Ishikawa (cell line): ENCODE measurements around the gene POLN.

Experiments used
- CEBPB ChIP-seq: IDR thresholded peaks from 2 replicates; pipeline ENCODE4 v1.6.1; 2012
- CREB1 ChIP-seq: IDR thresholded peaks from 2 replicates; pipeline ENCODE4 v1.6.1; 2012; ENCODE audit warnings: low read depth
- EGR1 ChIP-seq: IDR thresholded peaks from 2 replicates; pipeline ENCODE4 v1.6.1; 2012
- EP300 ChIP-seq: IDR thresholded peaks from 2 replicates; pipeline ENCODE4 v1.6.1; 2012; ENCODE audit warnings: borderline replicate concordance
- FOXM1 ChIP-seq: IDR thresholded peaks from 2 replicates; pipeline ENCODE4 v1.6.1; 2012; ENCODE audit warnings: low read depth, borderline replicate concordance
- NFIC ChIP-seq: IDR thresholded peaks from 2 replicates; pipeline ENCODE4 v1.6.1; 2012
- RAD21 ChIP-seq: IDR thresholded peaks from 2 replicates; pipeline ENCODE4 v1.6.1; 2012; ENCODE audit warnings: low read depth
- TAF1 ChIP-seq: IDR thresholded peaks from 2 replicates; pipeline ENCODE4 v1.6.1; 2012; ENCODE audit warnings: low read depth, mild to moderate bottlenecking
- TCF12 ChIP-seq: IDR thresholded peaks from 2 replicates; pipeline ENCODE4 v1.6.1; 2012; ENCODE audit warnings: low read depth
- TEAD4 ChIP-seq: IDR thresholded peaks from 2 replicates; pipeline ENCODE4 v1.6.1; 2012
- YY1 ChIP-seq: IDR thresholded peaks from 2 replicates; pipeline ENCODE4 v1.6.1; 2012; ENCODE audit warnings: low read depth
- ZBTB7A ChIP-seq: IDR thresholded peaks from 2 replicates; pipeline ENCODE4 v1.6.1; 2012; ENCODE audit warnings: low read depth
- TF ChIP-seq, protein P1 (sequence below): IDR thresholded peaks from 2 replicates; pipeline ENCODE4 v1.6.1; 2012
- TF ChIP-seq, protein P2 (sequence below): IDR thresholded peaks from 2 replicates; pipeline ENCODE4 v1.6.1; 2012
- TF ChIP-seq, protein P3 (sequence below): IDR thresholded peaks from 2 replicates; pipeline ENCODE4 v1.6.1; 2012; ENCODE audit warnings: low read depth, mild to moderate bottlenecking

The POLN gene

DNA sequence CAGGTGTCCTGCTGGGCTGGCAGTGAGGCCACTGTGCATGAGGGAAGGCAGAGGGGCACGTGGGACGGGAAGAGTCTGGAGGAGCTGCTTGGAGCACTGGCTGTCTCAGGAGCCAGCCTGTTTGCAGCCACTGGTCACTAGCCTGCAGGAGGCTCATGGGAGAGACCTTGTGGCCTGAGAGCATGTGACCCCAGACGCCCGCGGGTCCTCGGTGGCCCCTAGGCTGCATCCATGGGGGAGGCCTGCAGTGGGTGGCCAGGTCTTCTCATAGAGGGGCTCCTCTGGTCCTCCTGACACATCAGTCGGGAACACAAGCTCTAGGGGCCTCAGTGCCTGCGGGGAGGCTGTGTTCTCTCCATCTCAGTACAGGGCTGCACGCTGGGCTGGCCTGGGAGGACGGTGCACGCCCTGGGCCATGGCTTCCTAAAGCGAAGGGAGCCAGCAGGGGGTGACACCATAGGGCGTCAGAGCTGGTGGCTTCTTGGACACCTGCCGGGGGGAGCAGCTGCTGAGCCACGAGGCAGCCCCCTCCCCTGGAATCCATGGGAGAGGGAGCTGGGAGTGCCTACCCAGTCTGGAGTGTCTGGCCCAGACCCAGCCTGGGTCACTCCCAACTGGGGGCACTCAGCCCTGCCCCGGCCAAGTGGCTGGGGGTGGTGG, 170.5 kb downstream of the POLN start:
- TF ChIP-seq EP300: no peak
- TF ChIP-seq, protein P1, sequence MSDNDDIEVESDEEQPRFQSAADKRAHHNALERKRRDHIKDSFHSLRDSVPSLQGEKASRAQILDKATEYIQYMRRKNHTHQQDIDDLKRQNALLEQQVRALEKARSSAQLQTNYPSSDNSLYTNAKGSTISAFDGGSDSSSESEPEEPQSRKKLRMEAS: peak; percentile 91
- TF ChIP-seq, protein P2, sequence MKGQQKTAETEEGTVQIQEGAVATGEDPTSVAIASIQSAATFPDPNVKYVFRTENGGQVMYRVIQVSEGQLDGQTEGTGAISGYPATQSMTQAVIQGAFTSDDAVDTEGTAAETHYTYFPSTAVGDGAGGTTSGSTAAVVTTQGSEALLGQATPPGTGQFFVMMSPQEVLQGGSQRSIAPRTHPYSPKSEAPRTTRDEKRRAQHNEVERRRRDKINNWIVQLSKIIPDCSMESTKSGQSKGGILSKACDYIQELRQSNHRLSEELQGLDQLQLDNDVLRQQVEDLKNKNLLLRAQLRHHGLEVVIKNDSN: peak; percentile 86
- no peak for TF ChIP-seq TAF1
- TF ChIP-seq RAD21: no peak
- no peak for TF ChIP-seq FOXM1
- TF ChIP-seq CREB1: no peak

DNA sequence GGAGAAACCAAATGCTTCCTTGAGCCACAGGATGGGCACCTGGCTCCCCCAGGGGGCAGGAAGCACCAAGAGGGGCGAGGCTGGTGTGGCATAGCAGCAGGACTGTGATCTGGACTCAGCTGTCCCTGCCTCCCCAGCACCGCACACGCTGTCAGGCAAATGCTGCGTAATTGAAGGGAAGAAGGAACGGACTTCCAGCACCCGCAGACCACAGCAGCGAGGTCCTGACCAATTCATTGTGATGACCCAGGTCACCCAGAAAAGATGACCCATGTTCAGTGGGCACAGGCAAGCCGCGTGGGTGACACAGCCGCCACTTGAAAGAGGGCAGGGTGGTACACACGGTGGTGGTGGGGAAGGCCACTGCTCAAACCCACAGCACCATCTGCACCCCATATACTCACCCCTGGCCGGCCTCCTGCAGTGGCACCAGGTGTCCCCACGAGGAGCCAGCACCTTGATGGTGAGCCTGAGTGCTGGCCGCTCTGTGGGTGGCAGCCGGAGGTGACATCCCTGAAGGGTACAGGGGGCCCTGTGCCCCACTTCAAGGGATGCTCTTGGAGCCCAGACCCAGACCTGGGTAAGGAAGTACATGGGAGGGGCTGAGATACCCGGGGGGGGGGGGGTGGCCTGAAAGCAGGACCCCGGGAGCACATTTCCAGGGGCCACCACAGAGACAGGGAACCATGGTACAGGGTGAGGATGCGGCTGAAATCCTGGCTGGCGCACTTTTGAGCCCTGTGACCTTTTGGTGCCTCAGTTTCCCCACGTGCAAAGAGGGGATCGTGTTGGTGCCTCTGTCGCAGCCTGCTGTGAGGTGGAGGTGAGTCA, 171.3 kb downstream of the POLN start:
- TF ChIP-seq FOXM1 (no peak), EGR1 (no peak)

DNA sequence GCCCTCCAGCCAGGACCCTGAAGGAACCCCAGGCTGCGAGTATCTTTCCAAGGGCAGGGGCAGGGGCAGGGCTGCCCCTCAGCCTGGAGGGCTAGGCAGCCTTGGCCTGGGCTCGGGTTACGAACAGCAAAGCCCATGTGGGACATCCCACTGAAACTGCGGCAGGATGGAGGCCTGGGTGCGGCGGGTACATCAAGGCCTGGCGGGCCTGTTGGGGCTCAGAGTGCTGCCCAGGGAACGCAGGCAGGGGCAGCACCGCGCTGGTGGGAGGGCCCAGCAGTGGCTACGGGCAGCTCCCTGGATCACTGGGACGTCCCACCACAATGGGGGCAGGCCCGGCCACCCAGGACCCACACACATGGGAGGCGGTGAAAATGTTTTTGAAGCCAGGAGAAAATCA, 171.9 kb downstream of the POLN start:
- TF ChIP-seq EP300: no peak
- no peak for TF ChIP-seq TAF1
- TF ChIP-seq, protein P3, sequence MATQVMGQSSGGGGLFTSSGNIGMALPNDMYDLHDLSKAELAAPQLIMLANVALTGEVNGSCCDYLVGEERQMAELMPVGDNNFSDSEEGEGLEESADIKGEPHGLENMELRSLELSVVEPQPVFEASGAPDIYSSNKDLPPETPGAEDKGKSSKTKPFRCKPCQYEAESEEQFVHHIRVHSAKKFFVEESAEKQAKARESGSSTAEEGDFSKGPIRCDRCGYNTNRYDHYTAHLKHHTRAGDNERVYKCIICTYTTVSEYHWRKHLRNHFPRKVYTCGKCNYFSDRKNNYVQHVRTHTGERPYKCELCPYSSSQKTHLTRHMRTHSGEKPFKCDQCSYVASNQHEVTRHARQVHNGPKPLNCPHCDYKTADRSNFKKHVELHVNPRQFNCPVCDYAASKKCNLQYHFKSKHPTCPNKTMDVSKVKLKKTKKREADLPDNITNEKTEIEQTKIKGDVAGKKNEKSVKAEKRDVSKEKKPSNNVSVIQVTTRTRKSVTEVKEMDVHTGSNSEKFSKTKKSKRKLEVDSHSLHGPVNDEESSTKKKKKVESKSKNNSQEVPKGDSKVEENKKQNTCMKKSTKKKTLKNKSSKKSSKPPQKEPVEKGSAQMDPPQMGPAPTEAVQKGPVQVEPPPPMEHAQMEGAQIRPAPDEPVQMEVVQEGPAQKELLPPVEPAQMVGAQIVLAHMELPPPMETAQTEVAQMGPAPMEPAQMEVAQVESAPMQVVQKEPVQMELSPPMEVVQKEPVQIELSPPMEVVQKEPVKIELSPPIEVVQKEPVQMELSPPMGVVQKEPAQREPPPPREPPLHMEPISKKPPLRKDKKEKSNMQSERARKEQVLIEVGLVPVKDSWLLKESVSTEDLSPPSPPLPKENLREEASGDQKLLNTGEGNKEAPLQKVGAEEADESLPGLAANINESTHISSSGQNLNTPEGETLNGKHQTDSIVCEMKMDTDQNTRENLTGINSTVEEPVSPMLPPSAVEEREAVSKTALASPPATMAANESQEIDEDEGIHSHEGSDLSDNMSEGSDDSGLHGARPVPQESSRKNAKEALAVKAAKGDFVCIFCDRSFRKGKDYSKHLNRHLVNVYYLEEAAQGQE: no peak
- no peak for TF ChIP-seq CREB1
- TF ChIP-seq TCF12: no peak
- no peak for TF ChIP-seq RAD21
- no peak for TF ChIP-seq CEBPB
- no peak for TF ChIP-seq EGR1
- no peak for TF ChIP-seq FOXM1

DNA sequence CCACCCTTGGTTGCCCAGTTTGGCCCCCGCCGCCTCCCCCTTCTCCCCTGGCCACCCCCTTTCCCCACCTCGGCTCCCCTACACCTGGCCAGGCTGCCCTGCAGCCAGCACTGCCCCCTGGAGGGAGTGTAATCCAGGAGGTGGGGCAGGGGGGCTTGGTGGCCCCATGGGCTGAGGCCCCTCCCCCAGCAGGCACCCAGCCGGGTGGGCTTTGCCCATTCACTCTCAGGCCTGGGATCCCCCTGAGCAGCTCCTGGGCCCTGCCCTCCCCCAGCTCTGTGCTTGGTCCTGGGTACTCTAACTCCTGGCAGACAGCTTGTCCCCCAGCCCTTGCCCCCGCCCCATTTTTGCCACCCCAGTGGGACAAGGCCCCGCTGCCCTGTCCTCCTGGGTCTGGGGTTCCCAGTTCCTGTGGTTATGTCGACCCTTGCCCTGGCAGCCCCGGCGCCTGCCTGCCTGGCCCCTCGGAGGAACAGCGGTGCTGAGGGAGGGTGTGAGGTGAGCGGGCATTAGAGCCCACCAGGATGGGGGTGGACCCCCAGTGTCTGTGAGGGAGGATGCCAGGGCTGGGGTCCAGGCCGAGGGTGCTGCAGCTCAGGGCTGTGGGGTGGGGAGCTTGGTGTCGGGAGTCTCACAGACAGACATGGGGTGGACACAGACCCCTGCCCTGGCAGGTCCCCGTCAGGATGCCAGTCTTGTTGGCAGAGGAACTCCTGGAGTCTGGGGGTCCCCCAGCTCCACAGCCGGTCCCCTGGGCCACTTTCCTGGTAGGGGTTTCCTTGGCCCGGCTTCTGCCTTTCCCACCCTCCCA, 172.6 kb downstream of the POLN start:
- no peak for TF ChIP-seq EP300
- TF ChIP-seq CEBPB: no peak
- TF ChIP-seq TEAD4: no peak
- TF ChIP-seq, protein P2: no peak
- TF ChIP-seq TAF1: no peak
- TF ChIP-seq EGR1: no peak
- TF ChIP-seq, protein P3: no peak
- TF ChIP-seq, protein P1: no peak
- TF ChIP-seq TCF12: no peak
- TF ChIP-seq YY1: no peak
- no peak for TF ChIP-seq FOXM1
- no peak; the same call in 1 of the 2 replicates for TF ChIP-seq ZBTB7A

DNA sequence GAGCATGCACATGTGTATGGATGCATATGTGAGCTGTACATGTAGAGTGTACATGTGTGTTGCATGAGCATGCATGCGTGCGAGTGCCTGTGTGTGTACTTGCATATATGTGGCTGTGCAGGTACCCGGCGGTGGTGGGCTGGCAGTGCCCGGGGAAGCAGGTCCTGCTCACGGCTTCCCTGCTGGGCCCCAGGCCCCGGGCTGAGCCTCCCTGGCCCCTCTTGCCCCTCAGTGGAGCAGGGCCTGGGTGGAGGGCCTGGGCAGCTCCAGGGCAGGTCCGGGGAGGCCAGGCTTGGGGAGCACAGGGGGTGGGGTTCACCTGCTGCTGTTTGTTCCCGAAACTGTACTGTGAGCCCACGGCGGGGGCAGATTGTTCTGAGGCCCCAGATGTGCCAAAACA, 173.4 kb downstream of the POLN start:
- TF ChIP-seq, protein P1: no peak
- TF ChIP-seq FOXM1 (no peak), TCF12 (no peak), EP300 (no peak), TEAD4 (no peak), CREB1 (no peak), CEBPB (no peak), TAF1 (no peak), NFIC (no peak), EGR1 (no peak), RAD21 (no peak)
- TF ChIP-seq, protein P3: no peak
- TF ChIP-seq, protein P2: no peak
